ENCODE measurements around the gene TRDN. TPM values are rescaled to one million over a fixed set of nuclear protein-coding genes. Genes with fewer than 3 reads are reported as not detected.

The TRDN gene
- polyA plus RNA-seq, 3 donors: 2.6 to 3.0 (median 3.0) TPM

Other genes with a start within 250 kb of the TRDN start
- gene NKAIN2, start 166.9 kb upstream of the TRDN start, polyA plus RNA-seq (ENCODE audit: insufficient read length in 3 of 3): 10 to 100 TPM; 14.5 to 20.0 (median 18.8) TPM

All from renal cortex interstitium (tissue), 3 donors.